A549 (cell line): ENCODE data around the gene EPB41L2. TPM values are rescaled to one million over a fixed set of nuclear protein-coding genes. Genes with fewer than 3 reads are reported as not detected.

Source experiments
- ATAC-seq, 2 experiments: fragments of 200-7000 bp in 1 of 2; fragments of >200 bp in 1 of 2; cut with Nextera tagmentation in 1 of 2; cut with Tn5 transposase in 1 of 2; 3 replicates each; pipeline versions ENCODE4 v1.8.0 to v1.9.1; 2018 to 2020; ENCODE audit warnings: mild to moderate bottlenecking in 1 of 2, moderate library complexity in 1 of 2
- CTCF ChIA-PET: fragments of 300-600 bp; sonication (Branson Sonifier 250); formaldehyde crosslinking; extraction: SDS; loops from one replicate; lab custom pipeline; 2021; ENCODE audit warnings: antibody characterized with exemption, inconsistent platforms; lab: Yijun Ruan, JAX
- POLR2A ChIA-PET: fragments of 350-600 bp; formaldehyde crosslinking; extraction: SDS; loops from one replicate; lab custom pipeline; 2021; ENCODE audit warnings: antibody characterized with exemption, inconsistent platforms; lab: Yijun Ruan, JAX
- DNase-seq, 2 experiments: peaks; one replicate each; pipeline versions ENCODE4 v3.0.0 to v3.0.0-alpha.2; 2011 to 2016; ENCODE audit warnings: low read depth in 1 of 2, low spot score in 1 of 2
- FAIRE-seq: peaks from 2 replicates; lab custom pipeline; 2011; peaks lifted over from hg19 to GRCh38; lab: Jason Lieb, UNC
- H3K27ac ChIP-seq, 2 experiments: fragments of >200 bp; sonication (Bioruptor Twin); formaldehyde crosslinking; 3 replicates each; pipeline ENCODE4 v1.5.1; 2016 to 2017
- H3K4me1 ChIP-seq: fragments of >200 bp; sonication (Bioruptor Twin); formaldehyde crosslinking; 3 replicates; pipeline ENCODE4 v1.6.1; 2016
- H3K4me2 ChIP-seq: fragments of >200 bp; sonication (Bioruptor Twin); formaldehyde crosslinking; 3 replicates; pipeline ENCODE4 v1.6.1; 2016
- H3K4me3 ChIP-seq: fragments of >200 bp; sonication (Bioruptor Twin); formaldehyde crosslinking; 3 replicates; pipeline ENCODE4 v1.5.1; 2016
- H3K9me3 ChIP-seq: fragments of >200 bp; sonication (Bioruptor Twin); formaldehyde crosslinking; 3 replicates; pipeline ENCODE4 v1.6.1; 2016
- BHLHE40 ChIP-seq: IDR thresholded peaks from 2 replicates; pipeline ENCODE4 v1.6.1; 2012; ENCODE audit warnings: low read depth, low read length, inconsistent platforms
- CHD2 ChIP-seq: fragments of 150-350 bp; IDR thresholded peaks from 2 replicates; pipeline ENCODE4 v1.6.1; 2014; ENCODE audit warnings: low read length; ENCODE audit not compliant: partially characterized antibody
- CHD4 ChIP-seq: fragments of 200-600 bp; sonication (generic); IDR thresholded peaks from 2 replicates; pipeline ENCODE4 v1.6.1; 2016; ENCODE audit warnings: antibody characterized with exemption, mild to moderate bottlenecking, borderline replicate concordance
- CTCF ChIP-seq: fragments of >200 bp; sonication (Bioruptor Twin); formaldehyde crosslinking; IDR thresholded peaks from 3 replicates; pipeline ENCODE4 v1.5.1; 2016
- FOSL2 ChIP-seq, 2 experiments: fragments of 450-650 bp in 1 of 2; fragments of >200 bp in 1 of 2; sonication (Bioruptor Twin) in 1 of 2; formaldehyde crosslinking; IDR thresholded peaks; 2 replicates each; pipeline versions ENCODE4 v1.5.0 to v1.6.1; 2016 to 2020; ENCODE audit warnings: mild to moderate bottlenecking in 1 of 2, moderate library complexity in 1 of 2
- GATA3 ChIP-seq: IDR thresholded peaks from 2 replicates; pipeline ENCODE4 v1.6.1; 2012; ENCODE audit warnings: borderline replicate concordance
- HDAC2 ChIP-seq: fragments of 200-600 bp; sonication (generic); IDR thresholded peaks from 2 replicates; pipeline ENCODE4 v1.6.1; 2016
- HOXA7 ChIP-seq: fragments of 250-450 bp; sonication (Bioruptor Pico); IDR thresholded peaks from 2 replicates; pipeline ENCODE4 v1.5.0; 2020; ENCODE audit warnings: mild to moderate bottlenecking, moderate library complexity
- HOXB5 ChIP-seq: fragments of 250-450 bp; sonication (Bioruptor Pico); IDR thresholded peaks from 2 replicates; pipeline ENCODE4 v1.5.0; 2020; ENCODE audit warnings: mild to moderate bottlenecking, moderate library complexity
- JUNB ChIP-seq: fragments of >200 bp; sonication (Bioruptor Twin); formaldehyde crosslinking; IDR thresholded peaks from 2 replicates; pipeline ENCODE4 v1.6.1; 2016
- KDM5A ChIP-seq: fragments of 200-600 bp; sonication (generic); IDR thresholded peaks from 2 replicates; pipeline ENCODE4 v1.6.1; 2016; ENCODE audit warnings: antibody characterized with exemption, mild to moderate bottlenecking
- MAFK ChIP-seq: fragments of 450-650 bp; IDR thresholded peaks from 2 replicates; pipeline ENCODE4 v1.6.1; 2014; ENCODE audit not compliant: partially characterized antibody
- MAZ ChIP-seq: fragments of 150-350 bp; IDR thresholded peaks from 2 replicates; pipeline ENCODE4 v1.6.1; 2014; ENCODE audit warnings: antibody characterized with exemption, low read depth, low read length, borderline replicate concordance
- NPAS2 ChIP-seq: fragments of 250-450 bp; sonication (Bioruptor Pico); IDR thresholded peaks from 2 replicates; pipeline ENCODE4 v1.8.0; 2022; ENCODE audit warnings: mild to moderate bottlenecking, moderate library complexity, borderline replicate concordance
- PBX3 ChIP-seq: IDR thresholded peaks from 2 replicates; pipeline ENCODE4 v1.6.1; 2012
- POLR2AphosphoS2 ChIP-seq: conservative IDR thresholded peaks from 2 replicates; pipeline ENCODE4 v1.6.1; 2012; ENCODE audit warnings: low read length, improper control_type of control experiment, inconsistent platforms
- RAD21 ChIP-seq, 2 experiments: fragments of >200 bp in 1 of 2; sonication (Bioruptor Twin) in 1 of 2; formaldehyde crosslinking in 1 of 2; IDR thresholded peaks in 1 of 2; conservative IDR thresholded peaks in 1 of 2; 2 replicates in 1 of 2; 3 replicates in 1 of 2; pipeline ENCODE4 v1.6.1; 2012 to 2018; ENCODE audit warnings: inconsistent platforms in 1 of 2
- REST ChIP-seq: fragments of 200-600 bp; sonication (generic); IDR thresholded peaks from 2 replicates; pipeline ENCODE4 v1.6.1; 2016; ENCODE audit warnings: antibody characterized with exemption, mild to moderate bottlenecking, moderate library complexity
- RNF2 ChIP-seq: fragments of 200-600 bp; sonication (generic); IDR thresholded peaks from 2 replicates; pipeline ENCODE4 v1.6.1; 2016; ENCODE audit warnings: low read depth, mild to moderate bottlenecking, antibody characterized with exemption, moderate library complexity, borderline replicate concordance
- SMC3 ChIP-seq: fragments of >200 bp; sonication (Bioruptor Twin); formaldehyde crosslinking; IDR thresholded peaks from 3 replicates; pipeline ENCODE4 v1.6.1; 2018; ENCODE audit warnings: inconsistent platforms
- TP53 ChIP-seq: fragments of 250-450 bp; sonication (Bioruptor Pico); IDR thresholded peaks from 2 replicates; pipeline ENCODE4 v1.5.0; 2021; ENCODE audit warnings: mild to moderate bottlenecking, moderate library complexity
- ZFP36 ChIP-seq: fragments of 450-650 bp; IDR thresholded peaks from 2 replicates; pipeline ENCODE4 v1.6.1; 2014; ENCODE audit warnings: borderline replicate concordance; ENCODE audit not compliant: partially characterized antibody
- WGBS: methylation state at CpG from one replicate; pipeline ENCODE4 v1.1.6; 2017; ENCODE audit errors: missing lambda C conversion rate; 5-methylcytosine and 5-hydroxymethylcytosine counted together
- polyA plus RNA-seq, 4 experiments: library from polyadenylated mRNA; depleted of rRNA in 3 of 4; stranded (reverse); fragments of >200 nt; fragmentation: RNase III in 1 of 4; extraction: RNeasy Plus Mini Kit Qiagen cat#74134 plus additional on column Dnase treatment in 1 of 4; gene quantifications; 2 replicates in 3 of 4; 3 replicates in 1 of 4; pipeline ENCODE4 v1.2.3, GENCODE V29; 2011 to 2017
- TF ChIP-seq, protein P1 (sequence below): IDR thresholded peaks from 2 replicates; pipeline ENCODE4 v1.6.1; 2012; ENCODE audit warnings: low read depth, borderline replicate concordance

The EPB41L2 gene
- polyA plus RNA-seq, 2 of the 4 experiments (the other 2 are of a cell fraction) = 42.9 to 50.3 TPM

GRCh38 chr6:131059486-131059885 is 3.6 kb downstream of the EPB41L2 start:
- peaks cover 16% of the 10 kb centered on the region for H3K4me1 ChIP-seq
- ATAC-seq = peak; percentile 42 to 77; a peak in 4 of 6 replicates
- H3K4me3 ChIP-seq = peak overlapping the region; percentile 9; the same call in 1 of the 3 replicates
- no peak for TF ChIP-seq JUNB
- TF ChIP-seq FOSL2 (IDR thresholded peaks at IDR 0.05) = no peak
- no peak for TF ChIP-seq FOSL2 (CRISPR knock-in tag; IDR thresholded peaks at IDR 0.05)
- no peak for TF ChIP-seq RNF2
- TF ChIP-seq CTCF = peak; percentile 25; the same call in 2 of the 3 replicates
- TF ChIP-seq MAFK = peak; percentile 34
- no peak for TF ChIP-seq HOXA7 (CRISPR knock-in tag)
- TF ChIP-seq TP53 = no peak
- TF ChIP-seq SMC3 = peak; percentile 33; the same call in 2 of the 3 replicates
- peak; percentile 39; the same call in 1 of the 2 replicates for TF ChIP-seq GATA3
- no peak for TF ChIP-seq KDM5A
- TF ChIP-seq RAD21 (conservative IDR thresholded peaks at IDR 0.05 in 1 of 2, IDR thresholded peaks at IDR 0.05 in 1 of 2) = peak; percentile 40 to 51; a peak in 3 of 5 replicates
- TF ChIP-seq, all 56 proteins: peak for 5
- DNase-seq (peak; percentile 13 to 75), FAIRE-seq (no peak)
- POLR2A ChIA-PET = no interaction called here
- Histone ChIP-seq H3K9me3 (peaks cover 29% of the 10 kb centered on the region), H3K27ac (peak overlapping the region; percentile 89 to 99), H3K4me2 (peak overlapping the region; percentile 93)
- 3% methylated on average over 4 of the region's 4 CpGs for WGBS
- CTCF ChIA-PET = interaction anchor here (0.8 kb wide), 1 partner anchor 75 kb away, joined by 3 read pairs; no protein-coding TSS in a partner anchor

GRCh38 chr6:131058236-131058635 is 4.8 kb downstream of the EPB41L2 start:
- 87% methylated on average over 1 of the region's 1 CpG for WGBS
- H3K9me3 ChIP-seq = peaks cover 41% of the 10 kb centered on the region
- FAIRE-seq (no peak), ATAC-seq (no peak)
- no peak overlapping the region for H3K27ac ChIP-seq
- CTCF ChIA-PET = no interaction called here
- peaks cover 11% of the 10 kb centered on the region; the same call in 1 of the 3 replicates for H3K4me1 ChIP-seq
- POLR2A ChIA-PET = no interaction called here
- no peak overlapping the region for H3K4me3 ChIP-seq
- no peak for TF ChIP-seq POLR2AphosphoS2
- TF ChIP-seq, all 56 proteins: peak for 0
- DNase-seq = no peak
- no peak overlapping the region for H3K4me2 ChIP-seq

DNA sequence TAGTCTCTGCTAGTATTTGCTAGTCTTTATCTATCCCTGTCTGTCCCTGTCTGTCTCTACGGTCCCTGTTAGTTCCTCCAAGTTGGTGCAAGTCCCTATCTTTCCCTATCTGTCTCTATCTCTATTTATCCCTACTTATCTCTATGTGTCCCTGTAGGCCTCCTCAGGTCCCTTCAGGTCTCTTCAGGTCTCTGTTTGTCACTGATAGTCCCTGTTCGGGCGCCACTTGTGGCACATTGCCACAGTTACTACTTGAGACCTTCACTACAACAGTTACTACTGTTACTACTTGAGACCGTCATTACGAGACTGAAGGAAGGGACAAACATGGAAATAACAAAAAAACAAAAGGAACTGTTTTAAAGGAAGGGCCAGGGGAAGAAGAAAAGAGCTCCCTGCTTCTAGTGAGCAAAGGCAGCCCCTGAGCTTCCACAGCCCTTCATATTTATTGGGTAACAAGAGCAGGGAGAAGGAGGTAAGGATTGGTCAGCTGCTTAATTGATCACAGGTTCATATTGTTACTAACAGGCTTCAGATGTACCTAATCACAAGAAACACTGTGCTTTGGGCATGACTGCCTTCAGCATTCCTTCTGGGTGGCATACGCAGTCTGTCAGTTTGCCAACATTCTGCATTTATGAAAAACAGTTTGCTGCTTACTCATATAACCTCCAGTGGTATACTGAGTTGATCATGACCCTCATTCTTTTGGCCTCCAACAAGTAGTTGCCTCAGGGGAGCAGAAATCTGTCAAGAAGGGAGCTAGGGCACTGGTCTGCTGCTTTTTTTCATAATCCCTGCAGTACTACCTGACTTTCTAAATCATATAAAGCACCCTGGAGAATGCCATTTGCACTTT is 8.4 kb downstream of the EPB41L2 start:
- ChIA-PET POLR2A (no interaction called here), CTCF (no interaction called here)
- ATAC-seq (no peak), DNase-seq (peak in 1 of 2 experiments; percentile 39), FAIRE-seq (no peak)
- no peak overlapping the region for H3K4me2 ChIP-seq
- H3K27ac ChIP-seq = no peak overlapping the region
- 92% methylated on average over 6 of the region's 6 CpGs for WGBS
- H3K4me1 ChIP-seq = peaks cover 6% of the 10 kb centered on the region; the same call in 1 of the 3 replicates
- H3K4me3 ChIP-seq = no peak overlapping the region
- H3K9me3 ChIP-seq = peaks cover 42% of the 10 kb centered on the region
- TF ChIP-seq BHLHE40 (no peak), FOSL2 (IDR thresholded peaks at IDR 0.05) (no peak), FOSL2 (CRISPR knock-in tag; IDR thresholded peaks at IDR 0.05) (no peak), HDAC2 (no peak), REST (no peak), NPAS2 (CRISPR knock-in tag) (no peak), CHD2 (no peak), SMC3 (no peak), POLR2AphosphoS2 (no peak), PBX3 (no peak), KDM5A (no peak), RAD21 (conservative IDR thresholded peaks at IDR 0.05 in 1 of 2, IDR thresholded peaks at IDR 0.05 in 1 of 2) (no peak), ZFP36 (no peak), HOXB5 (no peak), CHD4 (no peak), MAZ (no peak)
- TF ChIP-seq, protein P1, sequence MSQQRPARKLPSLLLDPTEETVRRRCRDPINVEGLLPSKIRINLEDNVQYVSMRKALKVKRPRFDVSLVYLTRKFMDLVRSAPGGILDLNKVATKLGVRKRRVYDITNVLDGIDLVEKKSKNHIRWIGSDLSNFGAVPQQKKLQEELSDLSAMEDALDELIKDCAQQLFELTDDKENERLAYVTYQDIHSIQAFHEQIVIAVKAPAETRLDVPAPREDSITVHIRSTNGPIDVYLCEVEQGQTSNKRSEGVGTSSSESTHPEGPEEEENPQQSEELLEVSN = no peak
